Cerebellar nuclear complex (tissue), 1 donor: ENCODE measurements around the gene MYT1.
A peak's percentile ranks its signal among the peaks of the same experiment; 100 is the strongest.
"Not testable (repeated sequence)": the region's sequence is repeated elsewhere in the genome, so short reads cannot be mapped to it uniquely, and the experiment has no call there.

ENCODE experiments used
- DNase-seq, 2 experiments: peaks; one replicate each; lab custom pipeline; 2025; lab: John Stamatoyannopoulos, UW

MYT1 gene

DNA sequence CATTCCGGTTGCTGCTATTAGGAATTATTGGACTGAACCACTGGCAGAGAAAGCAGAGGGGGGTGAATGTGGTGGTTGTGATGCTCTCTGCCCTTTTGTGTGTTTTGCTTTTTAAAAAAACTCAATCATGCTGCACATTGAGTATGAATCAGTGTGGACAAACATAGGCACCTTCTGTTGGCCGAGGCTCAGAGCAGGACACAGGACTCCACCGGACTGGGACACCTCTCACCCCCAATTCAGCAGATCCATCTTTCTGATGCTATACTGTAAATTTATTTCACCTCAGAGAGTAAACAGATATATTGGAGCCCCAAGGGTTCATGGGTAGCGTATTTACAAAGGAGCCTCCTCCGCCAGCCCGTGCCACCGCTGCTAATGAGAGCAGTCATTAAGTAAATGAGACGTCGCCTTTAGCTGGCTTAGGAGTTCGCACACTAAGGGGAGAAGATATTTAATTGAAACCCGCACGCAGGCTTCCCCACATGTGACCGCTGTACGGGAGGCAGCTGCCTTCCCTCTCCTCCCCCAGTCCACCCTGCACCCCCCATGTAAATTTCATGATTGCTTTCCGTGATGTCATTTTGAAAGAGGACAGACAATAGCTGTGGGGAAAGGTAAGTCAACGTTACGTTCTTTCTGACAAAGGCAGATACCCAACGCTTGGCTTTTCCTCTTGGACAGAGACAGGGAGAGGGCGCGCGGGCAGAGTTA lies at the start of gene MYT1:
TSS of gene MYT1 (plus strand) at position 330 of the 714 bp plus-strand sequence. CDS start 34,410 bp downstream, outside the sequence.
- DNase-seq, result peak in 1 of 2 experiments; percentile 70

DNA sequence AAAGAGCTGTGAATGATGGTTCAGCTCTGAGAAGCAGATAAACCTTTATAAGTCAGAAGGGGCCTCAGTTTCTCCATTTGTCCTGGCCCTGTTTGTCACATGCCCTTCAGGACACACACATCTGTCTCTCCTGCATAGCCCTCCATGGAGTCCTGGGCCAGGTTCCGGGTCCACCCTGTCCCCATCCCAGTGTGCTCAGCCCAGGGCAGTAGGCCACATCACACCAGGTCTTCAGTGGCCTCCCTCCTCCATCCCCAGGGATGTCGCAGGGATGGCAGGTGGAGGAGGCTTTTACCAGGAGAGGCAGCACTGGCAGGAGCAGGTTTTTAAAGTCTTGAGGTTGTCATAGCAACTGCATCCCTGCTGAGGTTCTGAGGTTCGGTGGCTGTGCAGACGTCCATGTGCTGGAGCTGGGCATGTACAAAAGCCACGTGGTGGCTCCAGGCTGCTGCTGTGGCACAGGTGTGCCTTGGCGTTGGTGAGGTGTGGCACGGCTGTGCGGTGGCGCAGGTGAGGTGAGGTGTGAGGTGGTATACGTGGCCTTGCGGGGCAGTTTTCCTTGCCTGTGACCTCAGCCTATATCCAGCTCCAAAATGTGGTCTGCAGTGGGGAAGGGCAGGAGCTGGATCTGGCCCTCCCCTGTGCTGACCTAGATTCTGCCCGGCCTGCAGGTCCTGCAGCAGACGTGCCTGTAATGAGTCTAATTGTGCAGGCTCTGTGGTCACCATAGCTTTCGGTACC lies 48.9 kb upstream of the MYT1 start:
- DNase-seq, result peak; percentile 55 to 83

DNA sequence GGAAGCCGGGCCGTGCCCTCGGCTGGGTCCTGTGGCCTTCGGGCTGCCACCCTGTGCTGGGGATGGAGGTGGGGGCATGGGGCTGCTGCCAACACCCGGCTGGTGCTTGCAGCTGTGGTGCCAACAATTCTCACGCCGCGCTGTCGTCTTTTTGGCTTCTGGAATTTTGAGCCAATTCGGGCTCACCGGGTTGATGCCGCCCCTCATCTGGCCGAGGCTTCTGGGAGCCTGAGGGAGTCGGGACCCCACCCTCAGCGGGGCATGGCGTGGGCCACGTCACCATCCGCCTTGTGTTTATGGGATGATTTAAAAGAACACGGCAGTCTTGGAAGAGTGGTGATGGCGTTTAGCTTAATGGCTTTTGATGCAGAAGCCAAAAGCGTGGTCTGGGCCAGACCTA lies 48.2 kb upstream of the MYT1 start:
- no peak for DNase-seq

DNA sequence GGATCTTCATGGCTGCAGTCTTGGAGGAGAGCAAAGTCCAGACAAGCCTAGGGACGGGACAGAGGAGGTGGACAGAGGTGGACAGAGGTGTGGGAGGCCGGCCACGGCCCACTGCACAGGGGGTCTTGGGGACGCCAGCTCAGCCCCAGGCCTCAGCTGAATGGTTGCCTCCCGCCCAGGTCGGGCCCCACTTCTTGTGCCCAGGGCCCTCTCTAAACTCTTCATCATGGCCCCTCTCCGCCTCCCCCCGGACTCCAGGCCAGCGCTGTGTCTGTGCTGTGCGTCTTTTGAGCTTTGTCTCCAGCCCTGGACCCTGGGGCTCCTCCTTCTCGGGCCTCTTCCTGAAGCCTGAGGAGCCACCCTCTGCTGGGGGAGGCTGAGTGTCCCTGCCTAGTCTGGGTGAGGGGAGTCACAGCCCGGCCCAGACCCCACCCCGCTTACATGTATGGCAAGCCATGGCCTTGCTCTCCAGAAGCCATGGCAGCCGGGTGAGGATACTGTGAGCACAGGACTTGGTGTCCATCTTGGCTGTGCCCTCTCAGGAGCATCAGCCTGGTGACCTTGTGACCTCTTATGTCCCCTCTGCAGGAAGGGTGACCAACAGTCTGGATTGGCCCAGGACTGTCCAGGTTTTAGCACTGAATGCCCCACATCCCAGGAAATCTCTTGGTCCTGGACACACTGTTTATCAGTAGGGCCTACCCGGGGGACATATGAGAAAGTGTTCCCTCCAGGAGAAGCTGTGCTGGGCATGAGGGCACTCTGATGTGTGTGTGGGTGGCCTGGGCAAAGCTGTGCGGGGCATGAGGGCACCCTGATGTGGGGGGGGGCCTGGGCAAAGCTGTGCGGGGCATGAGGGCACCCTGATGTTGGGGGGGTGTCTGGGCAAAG lies 47.5 kb upstream of the MYT1 start:
- no peak for DNase-seq

DNA sequence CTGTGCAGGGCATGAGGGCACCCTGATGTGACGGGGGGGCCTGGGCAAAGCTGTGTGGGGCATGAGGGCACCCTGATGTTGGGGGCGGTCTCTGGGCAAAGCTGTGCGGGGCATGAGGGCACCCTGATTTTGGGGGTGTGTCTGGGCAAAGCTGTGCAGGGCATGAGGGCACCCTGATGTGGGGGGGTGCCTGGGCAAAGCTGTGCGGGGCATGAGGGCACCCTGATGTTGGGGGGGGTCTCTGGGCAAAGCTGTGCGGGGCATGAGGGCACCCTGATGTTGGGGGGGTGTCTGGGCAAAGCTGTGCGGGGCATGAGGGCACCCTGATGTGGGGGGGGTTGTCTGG lies 46.8 kb upstream of the MYT1 start:
- not testable (repeated sequence) for DNase-seq

DNA sequence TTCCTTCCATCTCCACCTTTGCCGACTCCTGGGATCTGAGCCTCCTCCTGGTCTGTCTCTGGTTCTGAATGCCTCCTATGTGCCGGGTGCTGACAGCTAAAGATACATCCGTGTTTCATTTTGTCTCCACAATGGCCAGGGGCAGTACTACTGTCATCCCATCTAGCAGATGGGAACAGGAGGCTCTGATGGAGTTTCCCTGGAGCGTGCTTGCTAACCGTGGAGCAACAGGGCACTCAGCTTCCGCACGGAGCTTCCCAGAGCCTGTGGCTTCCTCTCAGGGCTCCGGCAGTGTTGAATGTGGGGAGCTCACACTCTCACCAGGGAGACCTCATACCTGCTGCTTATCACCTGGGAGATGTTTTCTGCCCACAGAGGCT lies 45.0 kb upstream of the MYT1 start:
- no peak for DNase-seq

DNA sequence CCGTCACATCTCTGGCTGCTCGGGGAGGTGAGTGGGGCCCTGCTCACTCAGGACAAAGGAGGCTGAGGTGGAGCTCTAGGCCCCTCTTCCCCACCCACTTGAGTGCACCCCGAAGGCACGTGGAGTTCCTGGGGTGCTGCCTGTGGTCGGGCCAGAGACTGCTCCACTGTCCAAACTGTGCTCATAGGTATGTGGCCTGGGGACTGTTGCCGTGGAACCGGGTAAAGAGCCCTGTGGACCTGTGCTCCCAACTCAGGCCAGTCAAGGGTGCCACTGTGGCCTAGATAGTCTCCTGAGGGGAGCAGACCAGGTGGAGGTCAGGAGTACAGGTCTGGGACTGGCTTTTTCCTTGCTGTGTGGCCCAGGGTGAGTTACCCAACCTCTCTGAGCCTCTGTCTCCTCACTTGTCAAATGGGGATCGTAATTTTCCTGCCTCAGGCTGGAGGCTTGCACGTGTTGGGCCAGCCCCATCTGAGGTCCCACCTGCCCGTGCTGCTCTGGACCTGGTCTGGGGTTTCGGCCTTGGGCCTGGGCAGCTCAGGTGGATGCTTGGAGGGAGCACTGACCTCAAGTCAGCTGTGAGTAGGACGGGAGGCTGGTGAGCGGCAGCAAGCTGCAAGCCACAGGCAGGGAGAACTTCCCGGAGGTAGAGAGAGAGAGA lies 44.4 kb upstream of the MYT1 start:
- DNase-seq, result no peak

DNA sequence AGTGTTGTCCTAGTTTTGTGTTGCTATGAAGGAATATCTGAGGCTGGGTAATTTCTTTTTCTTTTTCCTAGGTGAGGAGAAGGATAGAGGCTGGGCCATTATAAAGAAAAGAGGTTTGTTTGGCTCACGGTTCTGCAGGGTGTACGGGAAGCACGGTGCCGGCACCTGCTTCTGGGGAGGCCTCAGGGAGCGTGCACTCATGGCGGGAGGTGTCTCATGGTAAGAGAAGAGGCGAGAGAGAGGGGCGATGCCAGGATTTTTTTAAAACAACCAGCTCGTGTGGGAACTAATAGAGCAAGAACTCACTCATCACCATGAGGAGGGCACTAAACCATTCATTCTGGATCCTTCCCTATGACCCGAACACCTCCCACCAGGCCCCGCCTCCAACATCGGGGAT lies 42.7 kb upstream of the MYT1 start:
- no peak for DNase-seq

DNA sequence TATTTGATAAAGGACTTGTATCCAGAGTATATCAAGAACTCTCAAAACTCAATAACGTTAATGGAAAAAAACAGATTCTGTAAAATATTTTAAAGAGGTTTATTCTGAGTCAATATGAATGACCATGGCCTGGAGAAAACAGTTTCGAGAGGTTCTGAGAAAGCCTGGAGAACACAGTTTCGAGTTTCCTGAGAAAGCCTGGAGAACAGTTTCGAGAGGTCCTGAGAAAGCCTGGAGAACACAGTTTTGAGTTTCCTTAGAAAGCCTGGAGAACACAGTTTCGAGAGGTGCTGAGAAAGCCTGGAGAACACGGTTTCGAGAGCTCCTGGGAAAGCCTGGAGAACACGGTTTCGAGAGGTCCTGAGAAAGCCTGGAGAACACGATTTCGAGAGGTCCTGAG lies 41.3 kb upstream of the MYT1 start:
- not testable (repeated sequence) for DNase-seq

DNA sequence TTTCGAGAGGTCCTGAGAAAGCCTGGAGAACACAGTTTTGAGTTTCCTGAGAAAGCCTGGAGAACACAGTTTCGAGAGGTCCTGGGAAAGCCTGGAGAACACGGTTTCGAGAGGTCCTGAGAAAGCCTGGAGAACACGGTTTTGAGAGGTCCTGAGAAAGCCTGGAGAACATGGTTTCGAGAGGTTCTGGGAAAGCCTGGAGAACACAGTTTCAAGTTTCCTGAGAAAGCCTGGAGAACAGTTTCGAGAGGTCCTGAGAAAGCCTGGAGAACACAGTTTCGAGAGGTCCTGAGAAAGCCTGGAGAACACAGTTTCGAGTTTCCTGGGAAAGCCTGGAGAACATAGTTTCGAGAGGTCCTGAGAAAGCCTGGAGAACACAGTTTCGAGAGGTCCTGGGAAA lies 40.7 kb upstream of the MYT1 start:
- DNase-seq, result not testable (repeated sequence)

DNA sequence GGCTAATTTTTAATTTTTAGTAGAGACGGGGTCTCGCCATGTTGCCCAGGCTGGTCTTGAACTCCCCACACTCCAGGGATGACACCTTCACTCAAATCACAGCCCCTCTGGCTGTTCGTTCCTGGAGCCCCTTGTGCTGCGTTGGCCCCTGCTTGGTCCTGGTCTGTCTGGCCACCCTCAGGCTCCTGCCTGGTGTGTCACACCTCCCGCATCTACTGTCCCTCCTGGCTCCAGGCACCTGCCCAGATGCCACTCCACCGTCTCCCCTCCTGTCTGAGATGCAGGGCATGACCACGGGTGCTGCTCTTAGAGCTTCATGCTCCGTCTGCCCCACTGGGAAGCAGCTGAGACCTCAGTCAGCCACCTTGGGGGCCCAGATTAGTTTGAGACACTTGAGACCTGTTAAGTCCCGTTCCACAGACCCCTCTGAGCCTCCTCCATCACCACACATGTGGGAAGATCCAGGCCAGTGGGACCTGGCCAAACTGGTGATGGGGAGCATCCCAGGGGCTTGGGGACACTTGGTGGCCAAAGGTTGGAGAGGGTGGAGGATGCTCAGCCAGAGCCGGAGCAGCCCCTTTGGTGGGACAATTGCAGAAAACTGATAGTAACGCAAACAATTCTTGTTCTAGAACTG lies 35.0 kb upstream of the MYT1 start:
- DNase-seq, result no peak

DNA sequence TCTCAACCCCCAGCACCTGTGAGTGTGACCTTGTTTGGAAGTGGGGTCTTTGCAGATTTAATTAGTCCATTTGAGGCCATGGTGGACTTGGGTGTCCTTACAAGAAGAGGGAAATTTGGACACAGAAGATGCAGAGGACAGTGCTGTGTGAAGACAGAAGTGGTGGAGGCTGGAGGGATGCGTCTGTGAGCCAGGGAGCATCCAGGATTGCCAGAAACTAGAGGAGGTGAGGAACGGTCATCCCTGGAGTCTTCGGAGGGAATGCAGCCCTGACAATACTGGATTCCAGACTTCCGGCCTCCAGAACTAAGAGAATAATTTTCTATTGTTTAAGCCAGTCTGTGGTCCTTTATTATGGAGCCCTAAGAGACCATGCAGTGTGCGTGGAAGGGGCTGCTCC lies 34.0 kb upstream of the MYT1 start:
- DNase-seq, result no peak

DNA sequence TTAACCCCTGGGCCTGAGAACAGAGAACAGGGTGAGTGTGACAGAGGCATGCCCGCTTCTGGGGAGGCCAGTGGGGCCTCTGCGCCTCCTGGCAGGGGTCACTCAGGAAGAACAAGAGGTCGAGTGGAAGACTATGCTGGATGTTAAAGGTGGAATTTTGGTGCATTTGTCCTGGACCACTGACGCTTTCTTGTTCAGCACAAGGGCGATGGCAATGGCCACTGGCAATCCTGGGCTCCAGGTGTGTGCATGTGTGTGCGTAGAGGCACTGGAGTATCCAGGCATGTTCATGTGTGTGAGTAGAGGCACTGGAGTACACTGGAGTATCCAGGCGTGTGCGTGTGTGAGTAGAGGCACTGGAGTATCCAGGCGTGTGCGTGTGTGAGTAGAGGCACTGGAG lies 33.4 kb upstream of the MYT1 start:
- no peak for DNase-seq

DNA sequence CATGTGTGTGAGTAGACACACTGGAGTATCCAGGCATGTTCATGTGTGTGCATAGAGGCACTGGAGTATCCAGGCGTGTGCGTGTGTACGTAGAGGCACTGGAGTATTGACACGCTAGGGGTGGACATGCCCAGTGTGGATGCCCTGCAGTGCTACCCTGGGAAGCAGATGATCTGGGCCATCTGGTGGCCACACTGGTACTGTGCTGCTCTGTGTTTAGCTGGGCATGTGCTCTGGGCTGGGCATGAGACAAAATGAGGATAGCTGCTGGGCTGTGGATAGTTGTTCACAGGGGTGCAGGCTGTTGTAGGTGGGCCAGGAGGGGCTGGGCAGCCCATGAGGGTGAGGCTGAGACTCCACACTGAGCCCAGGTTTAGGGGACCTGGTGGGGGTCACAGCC lies 32.8 kb upstream of the MYT1 start:
- DNase-seq, result no peak

DNA sequence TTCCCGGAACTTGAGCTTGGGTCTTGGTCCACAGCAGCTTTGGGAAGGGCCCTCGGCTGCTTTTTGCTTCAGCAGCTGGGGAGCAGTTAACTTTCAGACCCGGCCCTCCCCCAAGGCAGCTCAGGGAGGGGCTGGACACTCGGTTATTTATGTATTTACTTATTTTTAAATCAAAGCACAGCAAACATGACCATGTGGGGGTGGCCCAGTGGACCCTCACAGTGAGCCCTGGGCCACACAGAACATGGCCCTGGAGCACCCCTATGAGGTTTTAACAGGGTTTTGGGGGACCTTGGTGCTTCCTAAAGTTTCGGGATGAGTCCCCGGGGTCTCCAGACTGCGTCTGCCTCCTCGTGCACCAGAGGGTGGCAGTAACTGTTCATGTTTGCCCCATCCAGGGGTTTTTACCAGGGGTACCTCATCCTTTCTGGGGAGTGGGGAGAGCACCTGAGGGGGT lies 30.3 kb upstream of the MYT1 start:
- DNase-seq, result no peak

DNA sequence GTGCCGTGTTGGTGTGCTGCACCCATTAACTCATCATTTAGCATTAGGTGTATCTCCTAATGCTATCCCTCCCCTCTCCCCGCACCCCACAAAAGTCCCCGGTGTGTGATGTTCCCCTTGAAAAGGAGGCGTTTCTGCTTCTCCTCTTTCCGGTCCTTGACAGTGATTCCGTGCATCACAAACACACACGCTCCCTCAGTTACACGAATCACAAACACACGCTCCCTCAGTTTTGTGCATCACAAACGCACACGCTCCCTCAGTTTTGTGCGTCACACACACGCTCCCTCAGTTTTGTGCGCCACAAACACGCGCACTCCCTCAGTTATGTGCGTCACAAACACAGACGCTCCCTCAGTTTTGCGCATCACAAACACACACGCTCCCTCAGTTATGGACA lies 29.5 kb upstream of the MYT1 start:
- not testable (repeated sequence) for DNase-seq

DNA sequence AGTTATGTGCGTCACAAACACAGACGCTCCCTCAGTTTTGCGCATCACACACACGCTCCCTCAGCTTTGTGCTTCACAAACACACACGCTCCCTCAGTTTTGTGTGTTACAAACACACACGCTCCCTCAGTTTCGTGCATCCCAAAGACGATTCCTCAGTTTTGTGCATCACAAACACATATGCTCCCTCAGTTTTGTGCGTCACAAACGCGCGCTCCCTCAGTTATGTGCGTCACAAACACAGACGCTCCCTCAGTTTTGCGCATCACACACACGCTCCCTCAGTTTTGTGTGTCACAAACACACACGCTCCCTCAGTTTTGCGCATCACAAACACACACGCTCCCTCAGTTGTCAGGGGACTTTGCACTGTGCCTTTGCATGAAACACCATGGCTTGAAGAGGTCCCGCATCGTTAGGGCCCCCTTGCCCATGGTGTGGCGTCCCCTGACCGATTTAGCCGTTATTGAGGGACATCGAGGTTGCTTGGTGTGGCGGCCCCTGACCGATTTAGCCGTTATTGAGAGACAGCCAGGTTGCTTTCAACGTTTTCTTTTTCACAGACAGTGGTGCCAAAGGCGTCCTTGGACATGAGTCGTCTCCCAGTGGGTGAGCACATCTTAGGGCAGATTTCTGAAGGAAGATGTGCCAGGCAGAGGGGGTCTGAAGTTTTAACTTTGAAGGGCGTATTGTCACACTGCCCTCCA lies 28.1 kb upstream of the MYT1 start:
- no peak for DNase-seq

DNA sequence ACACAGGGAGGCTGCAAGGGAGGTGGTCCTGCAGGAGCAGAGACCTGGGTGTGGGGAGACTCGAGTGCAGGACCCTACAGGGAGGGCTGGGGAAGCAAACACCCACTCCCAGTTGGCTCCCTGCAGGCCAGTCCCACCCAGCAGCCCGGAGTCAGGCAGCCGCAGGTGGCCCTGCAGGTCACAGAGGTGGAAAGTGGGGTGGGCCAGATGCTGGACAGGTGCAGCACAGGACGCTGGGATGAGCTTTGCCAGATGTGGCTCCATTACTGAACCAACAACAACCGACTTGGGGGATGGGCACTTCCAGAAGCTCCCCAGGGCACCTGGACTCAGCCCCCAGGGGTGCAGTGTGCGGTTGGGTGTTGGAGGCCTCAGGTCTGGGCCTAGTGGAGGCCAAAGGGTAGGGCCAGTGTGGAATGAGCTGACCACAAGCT lies 26.6 kb upstream of the MYT1 start:
- no peak for DNase-seq

DNA sequence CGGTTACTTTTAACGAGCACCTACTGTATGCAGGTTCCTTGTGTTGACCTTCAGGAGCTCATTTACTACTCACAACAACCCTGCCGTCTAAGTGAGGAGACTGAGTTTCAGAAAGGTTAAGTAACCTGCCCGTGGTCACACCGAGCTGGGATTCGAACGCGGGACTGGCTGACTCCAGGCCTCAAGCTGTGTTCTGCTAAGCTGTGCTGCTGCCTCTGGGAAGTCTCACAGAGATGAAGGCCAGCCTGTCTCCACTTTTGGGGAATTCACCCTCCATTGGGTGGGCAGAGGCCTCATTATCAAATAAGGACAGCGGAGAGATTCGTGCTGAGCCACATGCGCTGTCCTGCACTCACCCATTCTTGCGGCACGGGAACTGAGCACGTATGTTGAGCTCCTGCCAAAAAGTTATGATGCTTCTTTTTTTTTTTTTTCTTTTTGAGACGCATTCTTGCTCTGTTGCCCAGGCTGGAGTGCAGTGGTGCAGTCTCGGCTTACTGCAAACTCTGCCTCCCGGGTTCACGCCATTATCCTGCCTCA lies 25.9 kb upstream of the MYT1 start:
- DNase-seq, result no peak

DNA sequence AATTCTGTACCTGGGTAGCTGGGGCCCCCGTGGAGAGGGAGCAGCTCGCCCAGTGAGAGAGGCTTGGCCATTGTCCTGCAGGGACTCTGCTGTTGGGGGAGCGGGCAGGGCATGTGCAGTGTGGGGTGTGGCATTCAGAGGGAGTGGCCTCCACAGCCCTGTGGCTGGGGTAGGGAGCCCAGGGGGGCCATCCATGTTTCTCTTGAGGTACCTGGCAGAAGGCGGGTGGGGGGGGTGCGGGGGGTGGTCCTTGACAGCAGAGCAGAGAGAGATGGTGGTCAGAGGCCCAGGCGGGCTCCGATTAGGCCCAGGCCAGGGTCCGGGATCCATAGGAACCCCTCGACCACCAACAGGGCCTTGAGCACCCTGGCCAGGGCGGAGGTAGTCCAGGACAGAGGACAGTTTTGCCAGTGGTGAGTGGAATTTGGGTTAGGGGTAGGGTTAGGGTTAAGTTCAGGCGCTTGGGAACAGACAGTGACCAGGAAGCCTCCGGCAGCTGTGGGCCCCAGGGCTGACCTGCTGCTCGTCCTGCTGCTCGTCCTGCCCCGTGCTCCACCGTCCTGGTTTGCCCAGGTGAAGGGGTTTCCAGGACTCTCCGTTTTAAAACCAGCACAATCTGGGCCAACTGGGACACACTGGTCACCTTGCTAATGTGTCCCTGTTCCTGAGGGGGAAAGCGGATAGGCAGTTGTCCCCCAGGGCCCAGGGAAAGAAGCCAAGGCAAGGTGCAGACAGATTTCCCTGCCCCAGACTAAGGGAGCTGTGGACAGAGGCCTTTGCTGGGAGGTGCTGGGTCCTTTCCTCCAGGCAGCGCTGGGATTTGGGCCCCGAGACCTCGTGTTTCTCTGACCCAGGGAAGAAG lies 24.8 kb upstream of the MYT1 start:
- DNase-seq, result no peak
